Measurements from ENCODE around the gene CPNE8.

GRCh38 chr12:38906482-38907200 is 1.2 kb upstream of the CPNE8 start:
- TF ChIP-seq, protein P1, sequence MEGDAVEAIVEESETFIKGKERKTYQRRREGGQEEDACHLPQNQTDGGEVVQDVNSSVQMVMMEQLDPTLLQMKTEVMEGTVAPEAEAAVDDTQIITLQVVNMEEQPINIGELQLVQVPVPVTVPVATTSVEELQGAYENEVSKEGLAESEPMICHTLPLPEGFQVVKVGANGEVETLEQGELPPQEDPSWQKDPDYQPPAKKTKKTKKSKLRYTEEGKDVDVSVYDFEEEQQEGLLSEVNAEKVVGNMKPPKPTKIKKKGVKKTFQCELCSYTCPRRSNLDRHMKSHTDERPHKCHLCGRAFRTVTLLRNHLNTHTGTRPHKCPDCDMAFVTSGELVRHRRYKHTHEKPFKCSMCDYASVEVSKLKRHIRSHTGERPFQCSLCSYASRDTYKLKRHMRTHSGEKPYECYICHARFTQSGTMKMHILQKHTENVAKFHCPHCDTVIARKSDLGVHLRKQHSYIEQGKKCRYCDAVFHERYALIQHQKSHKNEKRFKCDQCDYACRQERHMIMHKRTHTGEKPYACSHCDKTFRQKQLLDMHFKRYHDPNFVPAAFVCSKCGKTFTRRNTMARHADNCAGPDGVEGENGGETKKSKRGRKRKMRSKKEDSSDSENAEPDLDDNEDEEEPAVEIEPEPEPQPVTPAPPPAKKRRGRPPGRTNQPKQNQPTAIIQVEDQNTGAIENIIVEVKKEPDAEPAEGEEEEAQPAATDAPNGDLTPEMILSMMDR (IDR thresholded peaks at IDR 0.05; ENCODE audit: borderline replicate concordance, extremely low read depth, low read length, poor library complexity, severe bottlenecking), result no peak
- no peak for TF ChIP-seq EZH2 (IDR thresholded peaks at IDR 0.05; ENCODE audit: borderline replicate concordance, low read depth, low read length, severe bottlenecking)

Measured in DND-41 (cell line).